ENCODE data around the gene PRKCB. TPM values are rescaled to one million over a fixed set of nuclear protein-coding genes. Genes with fewer than 3 reads are reported as not detected.

PRKCB gene
- total and polyA plus RNA-seq, 2 of the 8 experiments (the other 6 are each of a cell fraction or from before 2014, with no cell fraction given): 7.1 to 12.1 TPM

DNA sequence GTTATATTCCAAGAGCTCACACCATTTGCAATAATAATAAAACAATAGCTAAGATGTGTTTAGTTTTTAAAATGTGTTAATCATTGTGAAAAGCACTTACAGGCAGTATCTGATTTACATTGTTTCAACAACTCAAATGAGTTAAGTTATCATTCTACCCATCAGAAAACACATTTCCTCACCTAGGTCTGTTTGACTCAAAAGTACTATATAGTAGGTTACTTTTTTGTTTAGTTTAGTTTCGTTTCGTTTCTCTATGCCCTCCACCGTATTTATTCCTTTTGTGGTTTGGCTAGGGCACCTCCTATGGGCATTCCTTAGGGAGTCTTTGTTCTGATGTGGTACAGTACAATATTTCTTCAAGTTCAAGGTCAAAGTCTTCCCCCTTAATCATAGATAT is 201.6 kb downstream of the PRKCB start (continued):
- TF ChIP-seq PHF8 (conservative IDR thresholded peaks at IDR 0.05; ENCODE audit: low read depth, low read length) (no peak), SP2 (IDR thresholded peaks at IDR 0.05; ENCODE audit: low read length) (no peak)
- TF ChIP-seq, protein P1, sequence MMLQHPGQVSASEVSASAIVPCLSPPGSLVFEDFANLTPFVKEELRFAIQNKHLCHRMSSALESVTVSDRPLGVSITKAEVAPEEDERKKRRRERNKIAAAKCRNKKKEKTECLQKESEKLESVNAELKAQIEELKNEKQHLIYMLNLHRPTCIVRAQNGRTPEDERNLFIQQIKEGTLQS (IDR thresholded peaks at IDR 0.05; ENCODE audit: insufficient read depth, low read depth, low read length): no peak
